RWPE2 (cell line): ENCODE measurements around the gene FEZ2.

Experiments
- ATAC-seq: fragments of 200-7000 bp; cut with Tn5 transposase; 3 replicates; pipeline ENCODE4 v1.9.1; 2021; ENCODE audit warnings: low read depth
- DNase-seq: peaks from one replicate; pipeline ENCODE4 v3.0.0-alpha.2; 2020; ENCODE audit warnings: low spot score
- H3K27ac ChIP-seq: fragments of 450-650 bp; 2 replicates; pipeline ENCODE4 v1.5.1; 2017; ENCODE audit warnings: mild to moderate bottlenecking; ENCODE audit not compliant: poor library complexity, severe bottlenecking
- H3K27me3 ChIP-seq: fragments of 250-450 bp; sonication (Bioruptor Pico); 2 replicates; pipeline ENCODE4 v1.5.1; 2021; ENCODE audit warnings: mild to moderate bottlenecking, moderate library complexity; ENCODE audit not compliant: insufficient read depth, poor library complexity, severe bottlenecking
- H3K36me3 ChIP-seq: fragments of 250-450 bp; sonication (Bioruptor Pico); 2 replicates; pipeline ENCODE4 v1.5.1; 2020; ENCODE audit warnings: low read depth, mild to moderate bottlenecking, moderate library complexity
- H3K4me1 ChIP-seq: fragments of 250-450 bp; sonication (Bioruptor Pico); 2 replicates; pipeline ENCODE4 v1.5.1; 2021; ENCODE audit warnings: mild to moderate bottlenecking, moderate library complexity; ENCODE audit not compliant: insufficient read depth, poor library complexity, severe bottlenecking
- H3K4me3 ChIP-seq: fragments of 250-450 bp; sonication (Bioruptor Pico); 2 replicates; pipeline ENCODE4 v1.5.1; 2021; ENCODE audit warnings: mild to moderate bottlenecking, moderate library complexity; ENCODE audit not compliant: severe bottlenecking
- H3K9me3 ChIP-seq: fragments of 250-450 bp; sonication (Bioruptor Pico); 2 replicates; pipeline ENCODE4 v1.5.1; 2021; ENCODE audit warnings: mild to moderate bottlenecking, moderate library complexity; ENCODE audit not compliant: severe bottlenecking
- TF ChIP-seq, protein P1 (sequence below): fragments of 450-650 bp; IDR thresholded peaks from one replicate; pipeline ENCODE4 v1.5.1; 2017; ENCODE audit warnings: mild to moderate bottlenecking, moderate library complexity; ENCODE audit not compliant: poor library complexity, severe bottlenecking

Gene FEZ2

DNA sequence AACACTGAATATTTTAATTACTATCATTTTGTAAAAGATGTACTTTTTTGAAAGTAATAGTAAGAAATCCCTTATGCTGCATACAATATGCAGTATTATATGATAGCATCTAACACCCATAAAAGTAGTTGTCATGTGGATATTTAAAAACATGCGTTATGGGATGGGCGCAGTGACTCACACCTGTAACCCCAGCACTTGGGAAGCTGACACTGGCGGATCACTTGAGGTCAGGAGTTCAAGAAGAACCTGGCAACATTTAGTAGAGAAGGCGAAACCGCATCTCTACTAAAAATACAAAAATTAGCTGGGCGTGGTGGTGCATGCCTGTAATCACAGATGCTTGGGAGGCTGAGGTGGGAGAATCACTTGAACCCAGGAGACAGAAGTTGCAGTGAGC, 88.9 kb downstream of the FEZ2 start:
- TF ChIP-seq, protein P1, sequence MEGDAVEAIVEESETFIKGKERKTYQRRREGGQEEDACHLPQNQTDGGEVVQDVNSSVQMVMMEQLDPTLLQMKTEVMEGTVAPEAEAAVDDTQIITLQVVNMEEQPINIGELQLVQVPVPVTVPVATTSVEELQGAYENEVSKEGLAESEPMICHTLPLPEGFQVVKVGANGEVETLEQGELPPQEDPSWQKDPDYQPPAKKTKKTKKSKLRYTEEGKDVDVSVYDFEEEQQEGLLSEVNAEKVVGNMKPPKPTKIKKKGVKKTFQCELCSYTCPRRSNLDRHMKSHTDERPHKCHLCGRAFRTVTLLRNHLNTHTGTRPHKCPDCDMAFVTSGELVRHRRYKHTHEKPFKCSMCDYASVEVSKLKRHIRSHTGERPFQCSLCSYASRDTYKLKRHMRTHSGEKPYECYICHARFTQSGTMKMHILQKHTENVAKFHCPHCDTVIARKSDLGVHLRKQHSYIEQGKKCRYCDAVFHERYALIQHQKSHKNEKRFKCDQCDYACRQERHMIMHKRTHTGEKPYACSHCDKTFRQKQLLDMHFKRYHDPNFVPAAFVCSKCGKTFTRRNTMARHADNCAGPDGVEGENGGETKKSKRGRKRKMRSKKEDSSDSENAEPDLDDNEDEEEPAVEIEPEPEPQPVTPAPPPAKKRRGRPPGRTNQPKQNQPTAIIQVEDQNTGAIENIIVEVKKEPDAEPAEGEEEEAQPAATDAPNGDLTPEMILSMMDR, result no peak
- Histone ChIP-seq H3K4me1 (peaks cover 8% of the 10 kb centered on the region), H3K4me3 (no peak overlapping the region), H3K27ac (no peak overlapping the region), H3K36me3 (peaks cover 90% of the 10 kb centered on the region), H3K9me3 (no peaks in the 10 kb centered on the region), H3K27me3 (no peaks in the 10 kb centered on the region)
- DNase-seq (no peak), ATAC-seq (no peak)

DNA sequence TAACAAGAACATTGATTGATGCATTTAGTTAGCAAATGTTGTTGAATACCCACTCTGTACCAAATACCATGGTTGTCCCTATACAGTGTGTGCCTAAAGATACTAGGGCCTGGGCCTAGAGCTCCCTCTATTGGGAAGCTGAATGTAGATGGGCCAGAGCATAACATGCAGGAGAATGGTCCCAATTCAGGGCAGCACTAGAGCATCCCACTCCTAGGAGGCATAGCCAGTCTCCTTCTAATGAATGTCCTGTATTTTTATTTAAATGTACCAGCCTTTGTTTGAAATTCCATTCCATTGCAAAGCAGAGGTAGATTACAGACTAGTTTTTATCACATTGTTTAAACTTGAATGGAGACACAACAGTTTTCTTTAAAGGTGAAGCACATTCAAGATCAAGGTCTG, 90.6 kb downstream of the FEZ2 start:
- ATAC-seq, result peak; percentile 97

More for the DNA sequence above, 90.6 kb downstream of the FEZ2 start:
- H3K27me3 ChIP-seq, result no peaks in the 10 kb centered on the region
- TF ChIP-seq, protein P1, result peak; percentile 91
- H3K4me3 ChIP-seq, result no peak overlapping the region
- no peaks in the 10 kb centered on the region for H3K9me3 ChIP-seq
- no peak overlapping the region for H3K27ac ChIP-seq
- peaks cover 8% of the 10 kb centered on the region for H3K4me1 ChIP-seq
- no peak for DNase-seq
- peaks cover 88% of the 10 kb centered on the region for H3K36me3 ChIP-seq
